Vagina (tissue), 2 donors: ENCODE data around the gene YIF1A. TPM values are rescaled to one million over a fixed set of nuclear protein-coding genes. Genes with fewer than 3 reads are reported as not detected.
"Not testable (repeated sequence)": the region's sequence is repeated elsewhere in the genome, so short reads cannot be mapped to it uniquely, and the experiment has no call there.

ENCODE experiments used
- DNase-seq, 2 donors: peaks; one replicate each; pipeline ENCODE4 v3.0.0-alpha.2; 2017; ENCODE audit errors: extremely low spot score in 2 of 2
- H3K27ac ChIP-seq: fragments of 200-600 bp; sonication (generic); one replicate; pipeline ENCODE4 v1.5.1; 2019
- H3K27me3 ChIP-seq: fragments of 200-600 bp; sonication (generic); one replicate; pipeline ENCODE4 v1.5.1; 2019
- H3K36me3 ChIP-seq, 2 donors: fragments of 200-600 bp; sonication (generic); one replicate each; pipeline ENCODE4 v1.5.1; 2017 to 2019
- H3K4me1 ChIP-seq: fragments of 200-600 bp; sonication (generic); one replicate; pipeline ENCODE4 v1.5.1; 2019
- H3K4me3 ChIP-seq, 2 donors: fragments of 200-600 bp; sonication (generic); 1 replicate in 1 of 2; 2 replicates in 1 of 2; pipeline ENCODE4 v1.5.1; 2016 to 2019
- H3K9me3 ChIP-seq: fragments of 200-600 bp; sonication (generic); one replicate; pipeline ENCODE4 v1.5.1; 2019
- POLR2A ChIP-seq, 2 donors: fragments of 450-650 bp; IDR thresholded peaks; one replicate each; pipeline ENCODE4 v1.6.1; 2017; ENCODE audit warnings: antibody characterized with exemption in 2 of 2, mild to moderate bottlenecking in 2 of 2, moderate library complexity in 2 of 2
- POLR2AphosphoS5 ChIP-seq, 2 donors: sonication (generic); formaldehyde crosslinking; IDR thresholded peaks; one replicate each; pipeline ENCODE4 v1.9.0; 2017; ENCODE audit warnings: antibody characterized with exemption in 2 of 2, mild to moderate bottlenecking in 2 of 2, low read depth in 1 of 2; ENCODE audit not compliant: insufficient read depth in 1 of 2
- intact Hi-C: fragments of 100-400 bp; cut with DNase I; formaldehyde crosslinking; loops from one replicate; pipeline ENCODE4 v1.15.1; 2023
- total RNA-seq: library from RNA; depleted of rRNA; stranded (reverse); fragments of >200 nt; gene quantifications from one replicate; pipeline ENCODE4 v1.2.3, GENCODE V29; 2016
- TF ChIP-seq, protein P1 (sequence below), 3 experiments: fragments of 450-650 bp in 2 of 3; fragments of 200-600 bp in 1 of 3; sonication (generic) in 1 of 3; IDR thresholded peaks; one replicate each; pipeline ENCODE4 v1.5.1; 2017 to 2019; ENCODE audit warnings: antibody characterized with exemption in 3 of 3, mild to moderate bottlenecking in 2 of 3, moderate library complexity in 2 of 3

The YIF1A gene
- total RNA-seq, 1 donor from 2014 or later: 130 TPM

GRCh38 chr11:66311470-66311964 lies 22.6 kb upstream of the YIF1A start:
- DNase-seq: no peak
- intact Hi-C loops: no loop called here
- peaks cover 35% of the 10 kb centered on the region for H3K4me1 ChIP-seq
- H3K4me3 ChIP-seq: peak overlapping the region; percentile 58 to 68
- no peak for TF ChIP-seq POLR2A (IDR thresholded peaks at IDR 0.05)
- TF ChIP-seq POLR2AphosphoS5 (IDR thresholded peaks at IDR 0.05; ENCODE audit: insufficient read depth in 1 of 2, low read depth in 1 of 2): no peak
- TF ChIP-seq, protein P1, sequence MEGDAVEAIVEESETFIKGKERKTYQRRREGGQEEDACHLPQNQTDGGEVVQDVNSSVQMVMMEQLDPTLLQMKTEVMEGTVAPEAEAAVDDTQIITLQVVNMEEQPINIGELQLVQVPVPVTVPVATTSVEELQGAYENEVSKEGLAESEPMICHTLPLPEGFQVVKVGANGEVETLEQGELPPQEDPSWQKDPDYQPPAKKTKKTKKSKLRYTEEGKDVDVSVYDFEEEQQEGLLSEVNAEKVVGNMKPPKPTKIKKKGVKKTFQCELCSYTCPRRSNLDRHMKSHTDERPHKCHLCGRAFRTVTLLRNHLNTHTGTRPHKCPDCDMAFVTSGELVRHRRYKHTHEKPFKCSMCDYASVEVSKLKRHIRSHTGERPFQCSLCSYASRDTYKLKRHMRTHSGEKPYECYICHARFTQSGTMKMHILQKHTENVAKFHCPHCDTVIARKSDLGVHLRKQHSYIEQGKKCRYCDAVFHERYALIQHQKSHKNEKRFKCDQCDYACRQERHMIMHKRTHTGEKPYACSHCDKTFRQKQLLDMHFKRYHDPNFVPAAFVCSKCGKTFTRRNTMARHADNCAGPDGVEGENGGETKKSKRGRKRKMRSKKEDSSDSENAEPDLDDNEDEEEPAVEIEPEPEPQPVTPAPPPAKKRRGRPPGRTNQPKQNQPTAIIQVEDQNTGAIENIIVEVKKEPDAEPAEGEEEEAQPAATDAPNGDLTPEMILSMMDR (IDR thresholded peaks at IDR 0.05): no peak
- no peaks in the 10 kb centered on the region for H3K36me3 ChIP-seq
- no peaks in the 10 kb centered on the region for H3K9me3 ChIP-seq
- no peaks in the 10 kb centered on the region for H3K27me3 ChIP-seq
- H3K27ac ChIP-seq: peak overlapping the region; percentile 85

DNA sequence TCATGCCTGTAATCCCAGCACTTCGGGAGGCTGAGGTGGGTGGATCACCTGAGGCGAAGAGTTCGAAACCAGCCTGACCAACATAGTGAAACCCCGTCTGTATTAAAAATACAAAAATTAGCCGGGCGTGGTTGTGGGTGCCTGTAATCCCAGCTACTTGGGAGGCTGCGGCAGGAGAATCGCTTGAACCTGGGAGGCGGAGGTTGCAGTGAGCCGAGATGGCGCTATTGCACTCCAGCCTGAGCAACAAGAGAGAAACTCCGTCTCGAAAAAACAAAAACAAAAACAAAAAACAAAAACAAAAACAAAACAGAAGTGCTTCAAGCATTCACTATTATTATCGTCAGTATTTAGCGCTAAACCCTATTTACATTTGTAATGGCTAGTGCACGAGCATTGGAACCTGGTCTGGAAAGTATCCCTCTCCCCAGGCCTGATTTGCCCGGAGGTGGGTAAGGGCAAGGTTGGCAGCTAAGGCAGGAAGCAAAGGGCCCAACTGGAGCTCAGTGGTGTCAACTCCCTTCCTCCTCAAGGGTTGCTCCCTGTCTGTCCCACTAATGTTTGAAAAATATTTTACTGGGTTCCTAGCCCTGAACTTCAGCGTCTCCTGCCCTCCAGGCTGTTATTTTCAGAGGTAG lies 22.0 kb upstream of the YIF1A start:
- intact Hi-C loops, H3K36me3 ChIP-seq, H3K9me3 ChIP-seq, H3K4me3 ChIP-seq, H3K27ac ChIP-seq, H3K27me3 ChIP-seq, DNase-seq: not testable (repeated sequence)
- H3K4me1 ChIP-seq: peaks cover 29% of the 10 kb centered on the region

GRCh38 chr11:66310324-66310723 lies 21.4 kb upstream of the YIF1A start:
- H3K27me3 ChIP-seq: no peaks in the 10 kb centered on the region
- H3K4me3 ChIP-seq: no peak overlapping the region
- no peak overlapping the region for H3K27ac ChIP-seq
- peaks cover 24% of the 10 kb centered on the region for H3K4me1 ChIP-seq
- intact Hi-C loops: no loop called here
- H3K36me3 ChIP-seq: no peaks in the 10 kb centered on the region
- no peaks in the 10 kb centered on the region for H3K9me3 ChIP-seq
- TF ChIP-seq POLR2A (IDR thresholded peaks at IDR 0.05) (no peak), POLR2AphosphoS5 (IDR thresholded peaks at IDR 0.05; ENCODE audit: insufficient read depth in 1 of 2, low read depth in 1 of 2) (no peak)
- TF ChIP-seq, protein P1 (IDR thresholded peaks at IDR 0.05): no peak
- DNase-seq: no peak

GRCh38 chr11:66309475-66309874 lies 20.5 kb upstream of the YIF1A start:
- Histone ChIP-seq H3K36me3 (no peaks in the 10 kb centered on the region), H3K9me3 (no peaks in the 10 kb centered on the region), H3K27ac (no peak overlapping the region), H3K4me3 (no peak overlapping the region), H3K4me1 (peaks cover 16% of the 10 kb centered on the region), H3K27me3 (no peaks in the 10 kb centered on the region)
- TF ChIP-seq, protein P1 (IDR thresholded peaks at IDR 0.05): no peak
- TF ChIP-seq POLR2AphosphoS5 (IDR thresholded peaks at IDR 0.05; ENCODE audit: insufficient read depth in 1 of 2, low read depth in 1 of 2): no peak
- TF ChIP-seq POLR2A (IDR thresholded peaks at IDR 0.05): no peak
- no peak for DNase-seq
- intact Hi-C loops: no loop called here

DNA sequence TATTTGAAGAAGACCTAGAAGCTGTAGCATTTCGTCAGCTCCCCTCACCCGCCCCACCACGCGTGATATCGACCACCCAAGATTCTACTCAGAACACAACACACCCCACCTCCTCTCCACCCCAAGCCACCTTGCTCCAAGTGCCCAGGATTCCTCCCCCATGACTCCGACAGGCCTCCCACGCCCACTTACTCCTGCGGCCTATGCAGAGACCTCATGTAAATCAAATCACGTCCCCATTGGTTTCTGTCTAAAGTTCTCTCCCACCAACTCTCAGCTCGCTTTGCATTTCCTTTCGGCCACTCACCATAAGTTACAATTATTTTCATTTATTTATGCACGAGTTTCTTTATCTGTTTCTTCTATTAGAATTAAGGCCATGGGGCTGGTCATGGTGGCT lies 13.7 kb upstream of the YIF1A start:
- H3K36me3 ChIP-seq: no peaks in the 10 kb centered on the region
- intact Hi-C loops: no loop called here
- no peaks in the 10 kb centered on the region for H3K4me1 ChIP-seq
- no peak overlapping the region for H3K4me3 ChIP-seq
- no peaks in the 10 kb centered on the region for H3K9me3 ChIP-seq
- no peak for DNase-seq
- H3K27ac ChIP-seq: no peak overlapping the region
- TF ChIP-seq, protein P1 (IDR thresholded peaks at IDR 0.05): no peak
- TF ChIP-seq POLR2A (IDR thresholded peaks at IDR 0.05) (no peak), POLR2AphosphoS5 (IDR thresholded peaks at IDR 0.05; ENCODE audit: insufficient read depth in 1 of 2, low read depth in 1 of 2) (no peak)
- H3K27me3 ChIP-seq: no peaks in the 10 kb centered on the region
